GM10266 (cell line): ENCODE data around the gene TMEM132C.

Experiments
- DNase-seq: peaks from one replicate; pipeline ENCODE4 v3.0.0; 2012; ENCODE audit errors: extremely low spot score
- TF ChIP-seq, protein P1 (sequence below): IDR thresholded peaks from 2 replicates; pipeline ENCODE4 v1.5.1; 2012; ENCODE audit warnings: mild to moderate bottlenecking, low read depth; ENCODE audit not compliant: control insufficient read depth, insufficient read depth; ENCODE audit errors: missing control alignments

Gene TMEM132C

DNA sequence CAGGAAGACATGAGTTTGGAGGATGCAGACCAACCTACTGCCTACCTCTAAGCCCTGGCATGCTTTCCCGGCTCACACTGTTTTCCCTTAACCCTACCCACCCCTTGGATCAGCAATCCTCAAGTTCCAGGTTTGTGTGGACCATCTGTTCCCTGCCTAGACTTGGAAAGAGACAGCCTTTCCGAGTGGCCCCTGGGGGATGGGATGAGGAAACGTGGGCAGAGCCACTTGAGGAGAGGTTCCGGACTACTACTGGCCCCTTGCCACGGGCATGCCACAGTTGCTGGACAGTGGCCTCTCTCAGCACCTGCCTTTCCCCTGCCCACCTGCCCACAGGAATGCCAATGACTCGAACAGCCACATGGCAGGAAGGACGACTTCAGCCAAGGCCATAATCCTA lies 420.9 kb downstream of the TMEM132C start:
- no peak for DNase-seq
- TF ChIP-seq, protein P1, sequence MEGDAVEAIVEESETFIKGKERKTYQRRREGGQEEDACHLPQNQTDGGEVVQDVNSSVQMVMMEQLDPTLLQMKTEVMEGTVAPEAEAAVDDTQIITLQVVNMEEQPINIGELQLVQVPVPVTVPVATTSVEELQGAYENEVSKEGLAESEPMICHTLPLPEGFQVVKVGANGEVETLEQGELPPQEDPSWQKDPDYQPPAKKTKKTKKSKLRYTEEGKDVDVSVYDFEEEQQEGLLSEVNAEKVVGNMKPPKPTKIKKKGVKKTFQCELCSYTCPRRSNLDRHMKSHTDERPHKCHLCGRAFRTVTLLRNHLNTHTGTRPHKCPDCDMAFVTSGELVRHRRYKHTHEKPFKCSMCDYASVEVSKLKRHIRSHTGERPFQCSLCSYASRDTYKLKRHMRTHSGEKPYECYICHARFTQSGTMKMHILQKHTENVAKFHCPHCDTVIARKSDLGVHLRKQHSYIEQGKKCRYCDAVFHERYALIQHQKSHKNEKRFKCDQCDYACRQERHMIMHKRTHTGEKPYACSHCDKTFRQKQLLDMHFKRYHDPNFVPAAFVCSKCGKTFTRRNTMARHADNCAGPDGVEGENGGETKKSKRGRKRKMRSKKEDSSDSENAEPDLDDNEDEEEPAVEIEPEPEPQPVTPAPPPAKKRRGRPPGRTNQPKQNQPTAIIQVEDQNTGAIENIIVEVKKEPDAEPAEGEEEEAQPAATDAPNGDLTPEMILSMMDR = no peak

DNA sequence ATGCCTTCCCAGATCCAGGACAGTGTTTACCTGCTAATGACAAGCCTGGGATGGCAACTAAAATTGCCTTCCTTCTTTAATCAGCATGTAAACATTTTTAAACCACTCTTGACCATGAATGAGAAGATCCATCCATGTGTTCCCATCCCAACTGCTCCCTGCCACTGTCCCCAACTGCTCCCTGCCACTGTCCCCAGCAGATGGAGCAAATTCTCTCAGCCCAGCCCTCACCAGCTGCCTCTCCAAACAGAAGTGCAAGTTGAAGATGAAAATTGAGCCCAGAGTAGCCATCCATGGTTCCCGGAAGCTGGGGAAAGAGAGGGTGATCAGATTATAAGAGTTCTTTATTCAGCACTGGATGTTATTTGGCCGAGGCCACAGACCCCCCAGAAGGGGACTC lies 423.7 kb downstream of the TMEM132C start:
- DNase-seq = no peak
- TF ChIP-seq, protein P1 = no peak

DNA sequence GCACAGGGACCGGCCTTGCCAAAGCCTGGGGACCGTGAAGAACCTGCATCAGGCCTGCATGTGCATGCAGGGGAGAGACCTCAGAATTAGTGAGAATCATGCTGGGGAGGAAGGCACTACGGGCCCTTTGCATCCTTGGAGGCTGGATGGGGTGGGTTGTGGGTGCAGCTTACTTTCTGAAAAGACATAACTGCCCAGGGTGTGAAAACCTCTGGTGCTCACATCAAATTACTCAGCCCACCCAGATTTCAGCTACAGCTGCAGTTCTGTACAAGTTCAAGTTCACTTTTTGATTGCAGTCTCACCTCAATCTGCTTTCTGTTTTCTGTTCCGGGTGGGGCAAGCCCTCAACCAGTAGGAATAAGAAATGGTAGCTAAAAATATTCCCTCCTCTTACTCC lies 426.1 kb downstream of the TMEM132C start:
- DNase-seq = no peak
- TF ChIP-seq, protein P1 = no peak

DNA sequence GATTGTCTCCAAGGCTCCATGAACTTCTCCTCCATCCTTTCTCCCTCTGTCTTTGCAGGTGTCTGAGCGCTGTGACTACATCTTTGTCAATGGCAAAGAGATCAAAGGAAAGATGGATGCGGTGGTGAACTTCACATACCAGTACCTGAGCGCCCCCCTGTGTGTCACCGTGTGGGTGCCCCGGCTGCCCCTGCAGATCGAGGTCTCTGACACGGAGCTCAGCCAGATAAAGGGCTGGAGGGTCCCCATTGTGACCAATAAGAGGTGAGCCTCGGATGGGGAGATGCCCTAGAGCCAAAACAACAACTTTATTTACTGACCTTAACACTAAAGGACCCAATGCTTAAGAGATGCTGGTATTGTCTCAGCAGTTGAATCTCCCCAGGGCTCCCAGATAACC lies 426.8 kb downstream of the TMEM132C start:
- DNase-seq = no peak
- TF ChIP-seq, protein P1 = no peak

DNA sequence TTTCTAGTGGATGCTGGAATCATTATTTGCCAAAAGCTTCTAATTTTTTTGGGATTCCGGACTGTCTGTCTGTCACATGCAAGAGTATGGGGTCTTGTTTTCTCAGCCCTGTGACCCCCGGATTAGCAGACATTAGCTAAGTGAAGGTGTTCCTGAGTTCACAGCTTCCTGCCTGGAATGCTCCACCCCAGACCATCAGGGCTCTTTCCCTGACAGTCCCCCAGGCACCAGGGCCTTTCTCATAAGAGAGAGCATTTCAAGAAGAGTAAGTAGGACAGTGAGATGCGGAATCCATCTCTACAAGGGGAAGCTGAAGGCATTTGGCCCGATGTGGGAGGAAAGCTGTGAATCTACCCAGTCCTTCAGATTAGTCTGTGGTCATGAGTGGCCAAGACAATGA lies 427.5 kb downstream of the TMEM132C start:
- DNase-seq = no peak
- TF ChIP-seq, protein P1 = no peak

DNA sequence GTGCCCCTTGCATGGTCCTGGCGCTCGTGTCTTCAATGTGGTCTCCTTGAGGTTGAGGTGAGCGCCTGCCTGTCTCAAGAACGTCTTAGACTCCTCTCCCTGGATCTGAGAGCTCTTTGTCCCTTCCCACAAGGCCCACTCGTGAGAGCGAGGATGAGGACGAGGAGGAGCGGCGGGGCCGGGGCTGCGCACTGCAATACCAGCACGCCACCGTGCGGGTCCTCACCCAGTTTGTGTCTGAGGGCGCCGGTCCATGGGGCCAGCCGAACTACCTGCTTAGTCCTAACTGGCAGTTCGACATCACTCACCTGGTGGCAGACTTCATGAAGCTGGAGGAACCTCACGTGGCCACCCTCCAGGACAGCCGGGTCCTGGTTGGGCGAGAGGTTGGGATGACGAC lies 428.7 kb downstream of the TMEM132C start:
- TF ChIP-seq, protein P1 = no peak
- DNase-seq = no peak

DNA sequence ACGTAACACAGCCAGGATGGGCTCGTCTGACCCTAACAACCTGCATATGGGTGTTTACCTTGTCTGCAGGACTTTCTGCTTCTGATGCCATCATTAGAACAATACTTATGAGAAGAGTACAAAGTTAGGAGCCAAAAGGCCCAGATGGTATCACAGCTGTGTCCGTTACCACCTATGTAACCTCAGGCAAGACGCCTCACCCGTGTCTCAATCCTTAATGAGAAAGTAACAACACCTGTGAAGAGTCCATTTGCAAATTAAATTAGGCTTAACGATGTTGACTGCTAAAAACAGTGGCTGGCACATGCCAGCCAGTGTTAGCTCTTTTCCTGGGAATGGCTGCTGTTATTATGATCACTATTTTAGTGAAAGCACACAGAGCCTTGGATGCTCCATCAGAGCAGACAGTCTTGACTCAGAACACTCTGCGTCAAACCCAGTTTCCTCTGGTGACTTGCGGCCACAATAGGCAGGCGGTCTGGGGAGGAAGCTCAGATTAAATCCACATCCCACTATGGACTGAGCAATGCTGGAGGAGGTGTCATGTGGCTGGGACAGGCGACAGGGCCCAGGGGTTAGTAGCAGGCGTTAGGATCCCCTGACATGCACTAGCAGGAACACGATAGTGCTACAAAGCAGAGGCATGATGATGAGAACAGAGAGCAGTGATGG lies 431.5 kb downstream of the TMEM132C start:
- DNase-seq = no peak
- TF ChIP-seq, protein P1 = no peak
